Stomach smooth muscle (tissue), 2 donors: Measurements from ENCODE around the gene PLAAT5.
"Not testable (repeated sequence)": the region's sequence is repeated elsewhere in the genome, so short reads cannot be mapped to it uniquely, and the experiment has no call there.

ENCODE experiments used
- H3K27ac ChIP-seq: one replicate; pipeline ENCODE4 v1.7.0; 2013; ENCODE audit warnings: mild to moderate bottlenecking, low read length, inconsistent platforms
- H3K27me3 ChIP-seq, 2 donors: one replicate each; pipeline ENCODE4 v1.7.0; 2013; ENCODE audit warnings: low read length in 2 of 2; ENCODE audit not compliant: insufficient read depth in 2 of 2, control insufficient read depth in 1 of 2
- H3K36me3 ChIP-seq, 2 donors: one replicate each; pipeline ENCODE4 v1.7.0; 2013; ENCODE audit warnings: low read length in 2 of 2; ENCODE audit not compliant: control insufficient read depth in 2 of 2, insufficient read depth in 2 of 2
- H3K4me1 ChIP-seq: one replicate; pipeline ENCODE4 v1.7.0; 2013; ENCODE audit warnings: low read length; ENCODE audit not compliant: control insufficient read depth, insufficient read depth
- H3K4me3 ChIP-seq, 2 donors: one replicate each; pipeline ENCODE4 v1.7.0; 2013; ENCODE audit warnings: low read length in 2 of 2
- H3K9ac ChIP-seq, 2 donors: one replicate each; pipeline ENCODE4 v1.7.0; 2013; ENCODE audit warnings: low read length in 2 of 2, mild to moderate bottlenecking in 1 of 2
- H3K9me3 ChIP-seq, 2 donors: one replicate each; pipeline ENCODE4 v1.7.0; 2013; ENCODE audit warnings: low read length in 2 of 2; ENCODE audit not compliant: control insufficient read depth in 2 of 2
- donor health status: healthy.
- donor health status: Pancreatic carcinoma.

The PLAAT5 gene, protein sequence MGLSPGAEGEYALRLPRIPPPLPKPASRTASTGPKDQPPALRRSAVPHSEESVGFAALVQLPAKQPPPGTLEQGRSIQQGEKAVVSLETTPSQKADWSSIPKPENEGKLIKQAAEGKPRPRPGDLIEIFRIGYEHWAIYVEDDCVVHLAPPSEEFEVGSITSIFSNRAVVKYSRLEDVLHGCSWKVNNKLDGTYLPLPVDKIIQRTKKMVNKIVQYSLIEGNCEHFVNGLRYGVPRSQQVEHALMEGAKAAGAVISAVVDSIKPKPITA

DNA sequence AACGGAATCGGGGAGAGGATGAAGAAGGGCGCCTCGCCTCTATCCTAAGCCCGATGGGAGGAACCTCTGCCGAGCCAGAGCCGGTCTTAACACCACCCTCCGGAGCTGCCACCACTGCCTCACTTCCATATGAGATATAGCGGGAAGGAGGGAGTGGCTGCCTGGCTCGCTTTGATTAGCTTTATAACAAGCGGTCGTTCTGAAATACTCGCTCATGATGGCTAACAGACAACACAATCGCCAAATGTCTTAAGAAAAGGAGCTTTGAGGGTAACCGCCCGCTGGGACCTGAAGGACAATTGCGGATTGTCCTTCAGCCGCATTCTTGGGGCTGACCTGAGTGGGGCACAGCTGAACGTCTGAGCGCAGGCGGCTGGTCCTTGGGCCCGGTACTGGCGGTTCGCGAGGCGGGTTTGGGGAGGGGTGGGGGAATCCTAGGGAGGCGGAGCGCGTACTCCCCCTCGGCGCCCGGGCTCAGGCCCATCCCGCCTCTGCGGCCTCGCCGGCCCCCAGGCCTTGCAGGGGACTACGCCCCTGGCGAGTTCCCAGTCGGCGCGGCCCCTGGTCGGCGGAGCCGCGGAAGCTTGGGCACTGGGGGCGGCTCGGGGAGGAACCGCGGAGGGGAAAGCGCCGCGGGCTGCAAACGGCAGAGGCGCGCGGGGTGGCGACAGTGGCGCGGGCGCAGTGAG is at the start of gene PLAAT5:
PLAAT5 (minus strand) TSS at position 617 of the 689 bp plus-strand sequence; CDS start at position 484, 133 bp downstream.
- Histone ChIP-seq H3K4me1 (peaks cover 17% of the 10 kb centered on the region), H3K9ac (peak within 1 kb of the TSS; percentile 59 to 83), H3K4me3 (peak within 1 kb of the TSS; percentile 61 to 80), H3K9me3 (peaks cover 0 to 3% of the 10 kb centered on the region in 2 donors), H3K27me3 (no peaks in the 10 kb centered on the region), H3K36me3 (no peaks in the 10 kb centered on the region), H3K27ac (peak within 1 kb of the TSS; percentile 77)

DNA sequence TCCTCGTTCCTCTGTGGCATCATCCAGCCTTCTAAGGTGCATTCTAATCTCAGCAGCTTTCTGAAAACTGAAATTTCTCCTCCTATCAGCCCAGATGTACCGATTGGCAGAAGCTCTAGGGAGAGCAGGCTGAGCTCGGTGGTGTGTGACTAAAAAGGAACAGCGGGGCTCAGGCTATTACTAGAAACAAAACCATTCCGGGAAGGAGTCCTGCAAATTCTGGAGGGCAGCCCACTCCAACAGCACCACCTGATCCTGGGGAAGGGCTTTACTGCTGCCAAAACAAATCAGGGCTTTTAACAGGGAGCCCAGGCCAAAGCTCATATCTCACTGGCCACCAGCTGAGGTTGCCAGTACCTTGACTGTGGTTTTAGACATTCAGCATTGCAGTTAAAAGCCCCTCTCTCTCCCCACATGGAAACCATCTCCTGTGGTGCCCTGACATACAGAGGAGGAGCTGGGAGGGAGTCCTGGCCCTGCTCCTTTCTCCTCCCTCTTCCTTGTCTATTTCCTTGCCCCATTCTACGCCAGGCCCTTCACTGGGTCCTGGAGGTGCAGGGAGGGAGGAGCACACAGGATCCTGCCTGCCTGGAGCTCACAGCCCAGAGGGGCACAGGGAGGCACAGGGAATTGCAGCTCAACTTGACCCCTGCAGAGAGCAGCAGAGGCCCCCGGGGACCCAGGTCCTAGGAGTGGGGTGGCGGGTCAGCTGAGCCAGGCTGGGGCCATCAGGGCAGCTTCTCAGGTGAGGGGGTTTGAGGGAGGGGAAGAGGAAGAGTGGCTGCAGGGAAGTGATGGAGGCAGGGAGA is 46.5 kb upstream of the PLAAT5 start:
- Histone ChIP-seq H3K36me3 (no peaks in the 10 kb centered on the region), H3K9me3 (no peaks in the 10 kb centered on the region), H3K27ac (peak overlapping the region; percentile 97), H3K27me3 (no peaks in the 10 kb centered on the region), H3K9ac (peak overlapping the region; percentile 73 to 89), H3K4me1 (peaks cover 35% of the 10 kb centered on the region), H3K4me3 (peak overlapping the region; percentile 79 to 81)

DNA sequence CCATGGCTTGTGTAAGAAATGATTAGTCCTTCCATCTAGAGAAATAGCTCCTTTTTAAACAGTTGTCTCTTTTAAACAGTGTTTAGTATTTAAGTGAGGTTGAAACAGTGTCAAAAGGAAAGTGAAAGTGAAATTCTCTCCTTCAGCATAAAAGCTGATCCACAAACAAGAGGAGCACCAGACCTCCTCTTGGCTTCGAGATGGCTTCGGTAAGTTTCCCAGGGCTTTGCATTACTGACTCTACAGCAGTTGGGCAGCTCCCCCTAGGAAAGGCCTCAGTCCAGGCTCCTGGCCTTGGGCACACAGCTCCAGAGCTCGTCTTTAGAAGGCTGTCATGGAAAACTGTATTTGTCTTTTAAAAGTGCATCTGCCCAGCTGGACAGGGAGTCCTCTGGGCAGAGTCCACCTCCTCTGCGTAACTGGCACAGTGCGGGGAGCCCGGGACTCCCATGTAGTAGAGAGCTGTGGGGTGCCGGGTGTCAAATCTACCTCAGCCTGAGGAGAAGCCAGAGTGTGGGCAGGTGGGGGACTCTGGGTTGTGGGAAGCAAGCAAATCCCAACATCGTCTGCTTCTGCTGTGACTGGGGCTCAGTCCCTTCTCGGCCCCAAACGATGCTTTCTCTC is 45.8 kb upstream of the PLAAT5 start, which contains the start of gene PLAAT4:
PLAAT4 (plus strand) TSS at position 140 of the 624 bp plus-strand sequence; CDS start at position 201, 61 bp downstream.
- peak within 1 kb of the TSS; percentile 97 for H3K27ac ChIP-seq
- H3K36me3 ChIP-seq, result no peaks in the 10 kb centered on the region
- H3K9me3 ChIP-seq, result no peaks in the 10 kb centered on the region
- H3K9ac ChIP-seq, result peak within 1 kb of the TSS; percentile 73 to 89
- H3K4me3 ChIP-seq, result peak within 1 kb of the TSS; percentile 79 to 81
- H3K27me3 ChIP-seq, result no peaks in the 10 kb centered on the region
- peaks cover 35% of the 10 kb centered on the region for H3K4me1 ChIP-seq

DNA sequence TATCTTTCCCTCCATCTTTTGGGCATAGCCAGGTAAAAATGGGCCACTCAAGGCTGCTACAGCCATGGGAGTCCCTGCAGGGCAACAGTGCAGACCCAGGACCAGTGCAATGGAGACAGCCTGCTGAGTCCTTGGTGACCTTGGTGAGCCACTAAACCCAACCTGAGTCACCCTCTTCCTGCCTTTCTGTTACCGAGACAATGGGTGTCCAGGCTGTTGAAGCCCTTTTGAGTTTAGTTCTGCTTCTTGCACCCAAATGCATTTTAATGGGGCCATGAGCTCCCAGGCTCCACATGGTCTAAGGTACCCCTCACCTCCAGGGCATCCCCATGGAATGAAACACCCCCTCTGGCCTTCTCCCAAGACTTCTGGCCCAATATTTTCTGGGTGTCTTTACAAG is 44.8 kb upstream of the PLAAT5 start:
- peaks cover 35% of the 10 kb centered on the region for H3K4me1 ChIP-seq
- H3K27me3 ChIP-seq, result no peaks in the 10 kb centered on the region
- H3K4me3 ChIP-seq, result peak overlapping the region in 1 of 2 donors; percentile 81
- H3K9ac ChIP-seq, result no peak overlapping the region
- peak overlapping the region; percentile 97 for H3K27ac ChIP-seq
- H3K36me3 ChIP-seq, result no peaks in the 10 kb centered on the region
- no peaks in the 10 kb centered on the region for H3K9me3 ChIP-seq

DNA sequence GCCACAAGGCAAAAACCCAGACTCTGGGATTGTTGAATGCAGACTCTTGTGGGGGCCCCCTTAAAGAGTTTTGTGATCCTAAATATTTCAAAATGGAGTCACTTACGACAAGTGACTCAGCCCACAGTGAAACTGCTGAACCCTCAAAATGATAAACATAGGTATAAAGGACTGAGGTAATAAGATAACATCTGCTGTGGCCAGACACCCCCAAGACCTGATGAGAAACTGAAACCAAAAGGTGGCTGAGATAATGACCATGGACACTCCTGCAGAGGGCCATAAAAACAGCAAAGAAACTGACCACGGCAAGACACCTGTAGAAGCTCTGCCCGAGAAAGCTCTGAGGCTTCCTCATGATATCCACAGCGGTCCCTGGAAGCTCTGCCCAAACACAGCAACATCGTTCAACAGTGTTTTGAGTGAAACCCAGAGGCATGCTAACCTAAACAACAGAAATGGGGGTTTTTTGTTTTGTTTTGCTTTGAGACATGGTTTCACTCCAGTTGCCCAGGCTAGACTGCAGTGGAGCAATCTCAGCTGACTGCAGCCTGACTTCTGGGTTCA is 44.0 kb upstream of the PLAAT5 start:
- Histone ChIP-seq H3K4me3 (no peak overlapping the region), H3K27me3 (no peaks in the 10 kb centered on the region), H3K27ac (no peak overlapping the region), H3K9me3 (no peaks in the 10 kb centered on the region), H3K9ac (no peak overlapping the region), H3K36me3 (no peaks in the 10 kb centered on the region), H3K4me1 (peaks cover 35% of the 10 kb centered on the region)

DNA sequence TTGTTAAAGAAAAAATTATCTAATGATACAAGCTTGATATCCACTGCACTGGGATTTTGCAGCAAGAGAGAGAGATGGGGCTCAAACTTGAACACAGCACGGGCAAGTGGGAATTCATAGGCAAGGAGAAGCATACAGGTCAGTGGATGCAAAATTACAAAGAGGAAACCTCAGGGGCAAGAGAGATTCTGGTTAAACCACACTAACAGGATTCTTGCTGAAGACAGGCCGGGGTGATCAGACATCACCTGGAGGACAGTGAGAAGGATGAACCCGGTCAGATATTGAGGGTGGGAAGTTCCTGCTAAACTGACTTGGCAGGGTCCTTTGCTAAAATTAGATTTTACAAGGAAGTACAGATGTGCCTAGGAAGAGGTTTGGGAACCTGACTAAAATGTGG is 43.1 kb upstream of the PLAAT5 start:
- Histone ChIP-seq H3K4me3 (no peak overlapping the region), H3K9ac (no peak overlapping the region), H3K9me3 (no peaks in the 10 kb centered on the region), H3K27ac (no peak overlapping the region), H3K27me3 (no peaks in the 10 kb centered on the region), H3K4me1 (peaks cover 35% of the 10 kb centered on the region), H3K36me3 (no peaks in the 10 kb centered on the region)

DNA sequence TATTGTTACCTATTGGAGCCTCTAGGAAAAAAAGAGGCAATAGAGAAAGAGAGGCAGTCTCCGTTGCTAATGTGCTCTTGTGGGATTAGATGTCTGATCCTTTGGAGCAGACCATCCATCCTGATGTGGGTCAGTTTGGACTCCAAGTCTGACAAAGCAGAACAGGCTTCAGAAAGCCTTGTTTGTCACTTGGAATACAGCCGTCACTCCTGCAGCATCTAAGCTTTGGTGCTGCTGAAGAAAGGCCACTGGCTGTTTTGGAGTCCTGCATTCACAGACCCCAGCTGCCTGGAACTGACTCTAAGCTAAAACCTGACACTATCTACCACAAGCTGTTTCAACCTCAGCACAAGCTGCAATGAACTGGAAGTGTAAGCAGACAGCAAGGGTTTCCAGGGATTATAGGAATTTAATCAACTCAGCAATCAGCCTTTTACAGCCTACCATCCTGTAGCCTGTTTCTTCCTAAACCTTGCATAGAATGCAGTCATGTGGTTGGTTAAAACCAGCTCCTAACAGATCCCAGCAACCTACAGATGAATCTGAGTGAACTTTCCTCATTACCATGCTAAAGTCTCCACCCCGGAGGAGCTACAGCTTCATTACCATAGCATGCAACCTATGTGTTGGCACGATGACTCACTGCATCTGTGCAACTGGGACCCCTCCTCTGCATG is 42.0 kb upstream of the PLAAT5 start:
- no peak overlapping the region for H3K27ac ChIP-seq

DNA sequence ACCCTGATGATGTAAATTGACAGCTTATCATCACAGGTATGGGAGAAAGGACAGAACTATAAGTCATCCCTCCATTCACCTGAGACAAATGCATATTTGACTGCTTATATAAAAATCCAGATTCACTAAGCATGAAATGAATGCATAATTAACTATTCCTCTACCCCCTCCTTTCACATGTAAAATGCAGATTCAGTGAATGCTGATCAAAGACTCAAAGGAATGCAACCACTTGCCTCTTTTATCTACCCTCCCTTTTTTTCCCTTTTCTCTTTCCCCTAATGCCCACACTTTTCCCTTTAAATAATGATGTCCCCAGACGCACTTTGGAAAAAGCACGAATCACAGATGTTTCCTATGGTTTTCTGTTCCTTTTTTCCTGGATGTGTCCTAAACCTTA is 41.1 kb upstream of the PLAAT5 start:
- Histone ChIP-seq H3K27me3 (no peaks in the 10 kb centered on the region), H3K4me1 (peaks cover 18% of the 10 kb centered on the region), H3K27ac (no peak overlapping the region), H3K9ac (no peak overlapping the region), H3K36me3 (no peaks in the 10 kb centered on the region), H3K4me3 (no peak overlapping the region), H3K9me3 (no peaks in the 10 kb centered on the region)

More for the DNA sequence above, 42.0 kb upstream of the PLAAT5 start:
- Histone ChIP-seq H3K4me3 (no peak overlapping the region), H3K27me3 (no peaks in the 10 kb centered on the region), H3K9ac (no peak overlapping the region), H3K9me3 (no peaks in the 10 kb centered on the region), H3K4me1 (peaks cover 25% of the 10 kb centered on the region), H3K36me3 (no peaks in the 10 kb centered on the region)

DNA sequence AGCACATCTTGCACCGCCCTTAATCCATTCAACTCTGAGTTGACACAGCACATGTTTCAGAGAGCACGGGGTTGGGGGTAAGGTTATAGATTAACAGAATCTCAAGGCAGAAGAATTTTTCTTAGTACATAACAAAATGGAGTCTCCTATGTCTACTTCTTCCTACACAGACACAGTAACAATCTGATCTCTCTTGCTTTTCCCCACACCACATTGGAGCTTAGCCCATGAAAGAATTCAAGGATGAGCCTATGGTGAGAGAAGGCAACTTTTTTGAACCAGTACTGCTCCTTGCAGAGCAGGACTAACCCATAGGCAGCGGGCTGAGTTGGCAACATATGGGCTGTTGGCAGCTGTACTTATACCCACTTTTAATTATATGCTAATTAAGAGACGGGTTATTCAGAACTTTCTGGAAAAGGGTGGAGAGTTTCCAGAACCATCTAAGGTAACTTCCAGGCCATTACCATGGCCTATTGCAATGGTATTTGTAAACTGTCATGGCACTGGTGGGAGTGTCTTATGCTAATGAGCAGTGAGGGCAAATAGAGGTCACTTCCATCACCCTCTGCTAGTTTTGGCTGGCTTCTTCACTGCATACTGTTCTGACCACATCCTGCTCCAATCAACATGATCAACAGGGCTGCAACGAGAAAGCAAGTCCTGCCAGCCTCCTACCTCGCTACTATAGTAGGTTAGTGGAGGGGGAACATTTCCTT is 40.3 kb upstream of the PLAAT5 start:
- not testable (repeated sequence) for H3K27ac ChIP-seq, H3K4me3 ChIP-seq, H3K9ac ChIP-seq

More for the DNA sequence above, 40.3 kb upstream of the PLAAT5 start:
- H3K27me3 ChIP-seq, H3K9me3 ChIP-seq, H3K4me1 ChIP-seq, H3K36me3 ChIP-seq: not testable (repeated sequence)
